HEK293T (cell line): ENCODE results near the gene AMBN.

Experiments used
- CTCF ChIA-PET: fragments of 350-600 bp; formaldehyde crosslinking; extraction: SDS; loops from one replicate; lab custom pipeline; 2021; ENCODE audit warnings: antibody characterized with exemption, inconsistent platforms; lab: Yijun Ruan, JAX
- POLR2A ChIA-PET: fragments of 350-600 bp; formaldehyde crosslinking; extraction: SDS; loops from one replicate; lab custom pipeline; 2020; ENCODE audit warnings: antibody characterized with exemption, inconsistent platforms; lab: Yijun Ruan, JAX
- DNase-seq: peaks from one replicate; pipeline ENCODE4 v3.0.0; 2012; ENCODE audit warnings: mixed read lengths; ENCODE audit errors: extremely low spot score
- ARNT ChIP-seq: fragments of 450-650 bp; IDR thresholded peaks from 2 replicates; pipeline ENCODE4 v1.6.1; 2017; ENCODE audit warnings: mild to moderate bottlenecking
- BHLHE40 ChIP-seq: fragments of 450-650 bp; IDR thresholded peaks from 2 replicates; pipeline ENCODE4 v1.6.1; 2016; ENCODE audit warnings: mild to moderate bottlenecking, moderate library complexity, borderline replicate concordance
- CTBP1 ChIP-seq: fragments of 450-650 bp; IDR thresholded peaks from 2 replicates; pipeline ENCODE4 v1.6.1; 2016; ENCODE audit warnings: borderline replicate concordance
- ELF4 ChIP-seq: fragments of 450-650 bp; IDR thresholded peaks from 2 replicates; pipeline ENCODE4 v1.6.1; 2017; ENCODE audit warnings: antibody characterized with exemption
- FOXA1 ChIP-seq: fragments of 450-650 bp; IDR thresholded peaks from 2 replicates; pipeline ENCODE4 v1.6.1; 2016; ENCODE audit warnings: mild to moderate bottlenecking
- FOXK2 ChIP-seq: fragments of 450-650 bp; IDR thresholded peaks from 2 replicates; pipeline ENCODE4 v1.6.1; 2016; ENCODE audit warnings: mild to moderate bottlenecking
- FOXM1 ChIP-seq: fragments of 450-650 bp; IDR thresholded peaks from 2 replicates; pipeline ENCODE4 v1.6.1; 2017; ENCODE audit warnings: mild to moderate bottlenecking, borderline replicate concordance
- HDGF ChIP-seq: fragments of 450-650 bp; IDR thresholded peaks from 2 replicates; pipeline ENCODE4 v1.6.1; 2017; ENCODE audit warnings: antibody characterized with exemption, borderline replicate concordance
- L3MBTL2 ChIP-seq: fragments of 450-650 bp; conservative IDR thresholded peaks from 2 replicates; pipeline ENCODE4 v1.6.1; 2016; ENCODE audit warnings: mild to moderate bottlenecking
- LEF1 ChIP-seq: fragments of 450-650 bp; IDR thresholded peaks from 2 replicates; pipeline ENCODE4 v1.6.1; 2017; ENCODE audit warnings: mild to moderate bottlenecking, borderline replicate concordance
- NFRKB ChIP-seq: fragments of 450-650 bp; IDR thresholded peaks from 2 replicates; pipeline ENCODE4 v1.6.1; 2016; ENCODE audit warnings: mild to moderate bottlenecking, moderate library complexity
- PKNOX1 ChIP-seq: fragments of 450-650 bp; IDR thresholded peaks from 2 replicates; pipeline ENCODE4 v1.6.1; 2016
- SP1 ChIP-seq: fragments of 450-650 bp; IDR thresholded peaks from 2 replicates; pipeline ENCODE4 v1.6.1; 2017
- SUZ12 ChIP-seq: fragments of 450-650 bp; IDR thresholded peaks from 2 replicates; pipeline ENCODE4 v1.6.1; 2016; ENCODE audit warnings: mild to moderate bottlenecking
- TARDBP ChIP-seq: fragments of 450-650 bp; IDR thresholded peaks from 2 replicates; pipeline ENCODE4 v1.6.1; 2016
- ZNF384 ChIP-seq: fragments of 450-650 bp; IDR thresholded peaks from 2 replicates; pipeline ENCODE4 v1.6.1; 2016

Gene AMBN

GRCh38 chr4:70619778-70620177 is 27.7 kb downstream of the AMBN start:
- TF ChIP-seq FOXK2 (no peak), FOXA1 (no peak), FOXM1 (no peak), HDGF (no peak), LEF1 (no peak), ARNT (no peak), ELF4 (no peak), L3MBTL2 (no peak), NFRKB (no peak)
- POLR2A ChIA-PET = no interaction called here
- DNase-seq = no peak
- CTCF ChIA-PET = no interaction called here

- TF ChIP-seq ZNF384 (no peak), ELF4 (no peak), SUZ12 (no peak), LEF1 (no peak), FOXM1 (no peak), CTBP1 (no peak), BHLHE40 (no peak), NFRKB (no peak), ARNT (no peak), PKNOX1 (no peak), SP1 (no peak), HDGF (no peak), FOXK2 (no peak)
- ChIA-PET POLR2A (no interaction called here), CTCF (interaction anchor here (0.7 kb wide), 1 partner anchor 22 kb away, joined by 3 read pairs; no protein-coding TSS in a partner anchor)
- no peak for DNase-seq
Measured at GRCh38 chr4:70623323-70623722, 31.3 kb downstream of the AMBN start.

GRCh38 chr4:70624226-70624793 is 32.3 kb downstream of the AMBN start:
- no peak for DNase-seq
- POLR2A ChIA-PET = no interaction called here
- TF ChIP-seq TARDBP (no peak), SP1 (no peak)
- CTCF ChIA-PET = interaction anchor here (0.7 kb wide), 1 partner anchor 23 kb away, joined by 3 read pairs; no protein-coding TSS in a partner anchor

GRCh38 chr4:70627620-70628019 is 35.6 kb downstream of the AMBN start:
- no peak for TF ChIP-seq L3MBTL2
- no peak for TF ChIP-seq BHLHE40
- no peak for TF ChIP-seq FOXM1
- TF ChIP-seq FOXK2 = no peak
- no peak for TF ChIP-seq HDGF
- no peak for TF ChIP-seq FOXA1
- no peak for TF ChIP-seq ELF4
- TF ChIP-seq ZNF384 = no peak
- TF ChIP-seq TARDBP = no peak
- no peak for TF ChIP-seq ARNT
- CTCF ChIA-PET = no interaction called here
- DNase-seq = no peak
- POLR2A ChIA-PET = no interaction called here

- DNase-seq = no peak
- no peak for TF ChIP-seq FOXM1
- TF ChIP-seq LEF1 = no peak
- TF ChIP-seq ARNT = no peak
- no peak for TF ChIP-seq PKNOX1
- no peak for TF ChIP-seq SUZ12
- TF ChIP-seq SP1 = no peak
- no peak for TF ChIP-seq FOXK2
- TF ChIP-seq BHLHE40 = no peak
- TF ChIP-seq CTBP1 = no peak
- TF ChIP-seq TARDBP = no peak
- no peak for TF ChIP-seq L3MBTL2
- no peak for TF ChIP-seq ZNF384
- TF ChIP-seq FOXA1 = no peak
- no peak for TF ChIP-seq ELF4
- TF ChIP-seq HDGF = no peak
- no peak for TF ChIP-seq NFRKB
- ChIA-PET CTCF (interaction anchor here (0.7 kb wide), 1 partner anchor 456 kb away, joined by 4 read pairs; no protein-coding TSS in a partner anchor), POLR2A (no interaction called here)
Measured at GRCh38 chr4:70628444-70628843, 36.4 kb downstream of the AMBN start, which contains the start of gene ENAM. TSS of gene ENAM (plus strand) at chr4:70628744. CDS start at chr4:70629501, 757 bp downstream.

- CTCF ChIA-PET = interaction anchor here (0.6 kb wide), 1 partner anchor 27 kb away, joined by 4 read pairs; no protein-coding TSS in a partner anchor
Measured at GRCh38 chr4:70629469-70630090, 37.5 kb downstream of the AMBN start.

More at GRCh38 chr4:70629469-70630090, 37.5 kb downstream of the AMBN start:
- no peak for DNase-seq
- TF ChIP-seq FOXM1 (no peak), L3MBTL2 (no peak), ZNF384 (no peak), BHLHE40 (no peak), CTBP1 (no peak), HDGF (no peak)
- POLR2A ChIA-PET = no interaction called here
